ENCODE results near the gene HDDC2. TPM values are rescaled to one million over a fixed set of nuclear protein-coding genes. Genes with fewer than 3 reads are reported as not detected.

Gene HDDC2
- total and polyA plus RNA-seq, 9 of the 15 experiments (the other 6 are each of a cell fraction or from before 2014, with no cell fraction given), result 194 to 632 (median 294) TPM

GRCh38 chr6:125301435-125302391 lies at the start of gene HDDC2 (continued):
- TF ChIP-seq UBTF (IDR thresholded peaks at IDR 0.05; ENCODE audit: borderline replicate concordance in 1 of 2, low read depth in 2 of 2, low read length in 2 of 2), result peak; percentile 76 to 93; a peak in 3 of 4 replicates
- TF ChIP-seq ZNF175 (CRISPR knock-in tag; IDR thresholded peaks at IDR 0.05; ENCODE audit: low read depth), result 0 out of 2 replicates have a peak, but pooled peaks have one; percentile 38
- peak in 2 of 3 experiments; percentile 72 to 83; a peak in 5 of 6 replicates for TF ChIP-seq ZBTB11 (CRISPR knock-in tag; IDR thresholded peaks at IDR 0.05)
- peak; percentile 94 for TF ChIP-seq HNRNPLL (IDR thresholded peaks at IDR 0.05; ENCODE audit: low read depth, low read length, poor library complexity, severe bottlenecking)
- peak; percentile 77; the same call in 1 of the 2 replicates for TF ChIP-seq MTA3 (IDR thresholded peaks at IDR 0.05; ENCODE audit: borderline replicate concordance)
- TF ChIP-seq GTF2E2 (tag; IDR thresholded peaks at IDR 0.05), result peak; percentile 61; the same call in 1 of the 2 replicates
- TF ChIP-seq POLR2B (IDR thresholded peaks at IDR 0.05; ENCODE audit: low read depth, partially characterized antibody), result peak; percentile 84
- 0 out of 2 replicates have a peak, but pooled peaks have one; percentile 19 for TF ChIP-seq ZFPM2 (CRISPR knock-in tag; IDR thresholded peaks at IDR 0.05)
- no peak for TF ChIP-seq ZNF75A (CRISPR knock-in tag; IDR thresholded peaks at IDR 0.05)
- peak; percentile 26; the same call in 1 of the 2 replicates for TF ChIP-seq PML (IDR thresholded peaks at IDR 0.05; ENCODE audit: low read length)
- no peak for TF ChIP-seq CSDE1 (IDR thresholded peaks at IDR 0.05)
- TF ChIP-seq ZNF398 (CRISPR knock-in tag; IDR thresholded peaks at IDR 0.05), result no peak
- no peak for TF ChIP-seq JUN (IDR thresholded peaks at IDR 0.05; ENCODE audit: borderline replicate concordance, low read depth, low read length)
- peak; percentile 56; the same call in 1 of the 2 replicates for TF ChIP-seq JUN (CRISPR knock-in tag; IDR thresholded peaks at IDR 0.05; ENCODE audit: borderline replicate concordance)
- TF ChIP-seq HDGF (IDR thresholded peaks at IDR 0.05), result peak; percentile 98
- TF ChIP-seq DIDO1 (tag; IDR thresholded peaks at IDR 0.05; ENCODE audit: low read depth), result 0 out of 2 replicates have a peak, but pooled peaks have one; percentile 50
- peak; percentile 65; the same call in 1 of the 2 replicates for TF ChIP-seq ZEB2 (IDR thresholded peaks at IDR 0.05)
- peak; percentile 74 for TF ChIP-seq FIP1L1 (IDR thresholded peaks at IDR 0.05; ENCODE audit: low read depth, low read length, poor library complexity, severe bottlenecking)
- 0 out of 2 replicates have a peak, but pooled peaks have one; percentile 50 for TF ChIP-seq ZNF431 (CRISPR knock-in tag; IDR thresholded peaks at IDR 0.05)
